ENCODE measurements around the gene RNF14.
A peak's percentile ranks its signal among the peaks of the same experiment; 100 is the strongest.

RNF14 gene

DNA sequence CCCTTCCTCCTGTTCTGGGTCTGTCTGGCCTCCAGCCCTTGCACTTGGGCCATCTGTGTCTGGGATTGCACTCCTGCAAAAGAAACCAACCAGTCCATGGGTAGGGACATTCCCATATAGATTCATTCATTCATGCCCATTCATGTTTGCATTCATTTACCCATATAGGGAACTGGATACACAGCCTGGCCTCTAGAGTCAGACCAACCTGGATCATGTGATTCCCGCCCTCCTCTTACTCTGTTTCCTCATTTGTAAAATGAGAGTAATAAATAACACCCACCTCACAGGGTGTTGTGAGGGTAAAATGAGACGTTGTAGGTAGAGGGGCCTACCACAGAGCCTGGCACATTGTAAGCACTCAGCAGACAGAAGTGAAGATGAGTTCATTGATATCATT, 19.4 kb upstream of the RNF14 start:
- DNase-seq = no peak

DNA sequence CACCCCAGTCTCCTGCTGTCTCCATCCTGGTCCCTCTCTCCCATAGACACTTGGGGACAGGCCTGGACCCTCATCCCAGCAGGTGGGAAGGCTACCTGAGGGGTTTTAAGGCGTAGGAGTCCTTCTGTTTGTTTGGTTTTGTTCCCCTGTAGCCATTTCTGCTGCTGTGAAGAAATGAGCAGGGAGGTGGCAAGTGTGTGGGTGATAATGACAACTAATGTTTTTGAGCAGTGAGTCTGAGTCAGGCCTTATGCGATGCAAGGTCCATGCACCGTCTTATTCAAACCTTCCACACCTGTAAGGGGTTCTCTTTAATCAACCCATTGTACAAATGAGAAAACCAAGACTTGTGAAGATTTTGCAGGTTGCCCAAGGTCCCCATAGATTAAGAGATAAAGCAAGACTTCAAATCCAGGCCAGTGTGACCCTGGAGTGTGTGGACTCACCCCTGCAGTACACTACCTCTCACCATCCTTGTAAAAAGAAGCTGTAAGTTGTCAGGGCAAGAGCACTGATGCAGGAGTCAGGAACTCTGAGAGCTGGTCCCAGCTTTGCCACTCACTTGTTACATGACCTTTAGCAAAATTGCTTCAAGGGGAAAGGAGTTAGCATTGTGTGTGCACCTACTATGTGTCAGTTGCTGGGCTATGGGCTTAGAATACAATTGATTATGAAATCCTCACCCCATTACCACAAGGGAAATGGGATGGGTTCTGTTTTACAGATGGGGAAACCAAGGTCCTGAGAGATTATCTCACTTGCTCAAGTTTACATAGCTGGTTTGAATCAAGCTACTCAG, 18.5 kb upstream of the RNF14 start:
- DNase-seq = no peak

DNA sequence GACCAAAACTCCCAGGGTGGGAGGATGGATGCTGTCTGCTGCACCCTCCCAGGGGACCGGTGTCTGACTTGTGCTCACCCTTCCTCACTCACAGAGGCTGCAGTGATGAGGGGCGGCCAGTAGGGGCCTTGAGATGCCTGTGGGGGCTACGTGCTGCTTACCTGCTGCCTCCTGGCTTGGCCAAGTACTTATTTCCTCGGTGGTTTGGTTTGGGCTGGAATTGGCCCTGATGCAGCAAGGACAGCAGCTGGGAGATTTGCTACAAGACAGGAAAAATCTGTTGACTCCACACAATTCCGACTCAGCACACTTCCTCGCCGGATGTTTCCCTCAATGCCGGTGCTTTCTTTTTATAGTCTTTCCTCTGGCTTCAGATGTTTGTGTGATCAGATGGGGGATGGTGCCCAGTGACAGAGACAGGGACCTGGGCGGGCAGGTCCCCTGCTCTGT, 17.5 kb upstream of the RNF14 start:
- DNase-seq = no peak

DNA sequence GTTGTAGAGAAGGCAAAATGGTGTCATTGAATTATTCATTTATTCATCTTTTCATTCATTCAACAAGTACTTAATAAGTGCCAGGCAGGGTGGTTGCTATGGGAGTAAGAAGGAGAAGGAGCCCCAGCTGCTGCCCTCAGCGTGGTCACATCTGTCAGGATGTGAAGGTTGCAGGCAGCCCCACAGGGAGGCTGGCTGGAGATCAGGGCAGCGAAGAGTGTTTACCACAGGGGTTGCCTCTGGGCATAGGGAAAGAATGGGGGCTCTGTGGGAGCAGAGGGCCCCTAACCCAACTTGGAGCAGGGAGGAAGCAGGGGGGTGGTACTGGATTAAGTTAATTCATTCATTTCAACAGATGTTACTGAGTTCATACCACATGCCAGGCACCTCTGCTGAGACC, 16.9 kb upstream of the RNF14 start:
- no peak for DNase-seq

DNA sequence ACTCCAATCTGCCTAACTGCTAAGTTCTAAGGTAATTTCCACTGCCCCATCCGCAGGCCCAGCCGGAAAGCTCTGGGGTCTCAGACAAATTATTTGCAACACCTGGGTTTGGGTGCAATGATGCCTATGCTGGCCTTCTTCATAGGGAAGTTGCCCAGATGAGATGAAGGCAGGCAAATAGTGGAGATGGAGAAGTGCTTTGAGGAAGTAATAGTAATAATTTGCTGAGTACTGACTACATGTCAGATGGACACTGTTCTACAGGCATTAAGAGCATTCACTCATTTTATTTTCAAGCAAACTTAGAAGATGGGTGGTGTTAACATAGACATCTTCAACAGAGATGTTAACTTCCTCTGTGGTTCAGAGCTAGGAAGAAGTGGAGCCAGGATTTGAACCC, 14.7 kb upstream of the RNF14 start:
- no peak for DNase-seq

DNA sequence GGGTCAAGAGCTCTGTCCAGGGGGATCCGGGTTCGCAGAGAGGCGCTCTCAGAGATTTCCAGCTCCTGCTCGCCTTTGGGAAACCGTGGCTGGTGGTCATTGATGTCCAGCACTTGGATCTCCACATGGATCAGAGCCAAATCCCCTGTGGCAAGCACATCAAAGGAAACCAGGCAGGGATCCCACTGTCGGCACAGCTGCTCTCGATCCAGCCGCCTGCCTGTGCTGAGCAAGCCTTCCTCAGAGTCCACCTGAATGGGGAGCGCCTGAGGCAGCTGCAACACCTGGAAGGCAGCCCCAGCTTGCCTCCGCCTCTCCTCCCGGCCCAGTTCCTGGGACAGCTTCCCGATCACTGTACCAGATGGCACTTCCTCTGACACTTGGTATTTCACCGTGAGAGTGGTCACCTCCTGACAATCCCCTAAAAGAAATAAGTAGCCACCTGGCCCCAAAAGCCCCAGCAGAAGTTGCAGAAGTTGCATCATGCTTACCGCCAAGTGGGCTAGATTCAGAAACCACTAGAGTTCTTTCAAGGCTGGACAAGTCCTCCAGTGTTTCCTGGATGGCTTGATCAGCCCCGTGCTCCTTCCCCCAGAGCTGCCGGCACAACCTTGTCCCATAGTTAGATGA, 11.4 kb upstream of the RNF14 start:
- peak; percentile 36 for DNase-seq

DNA sequence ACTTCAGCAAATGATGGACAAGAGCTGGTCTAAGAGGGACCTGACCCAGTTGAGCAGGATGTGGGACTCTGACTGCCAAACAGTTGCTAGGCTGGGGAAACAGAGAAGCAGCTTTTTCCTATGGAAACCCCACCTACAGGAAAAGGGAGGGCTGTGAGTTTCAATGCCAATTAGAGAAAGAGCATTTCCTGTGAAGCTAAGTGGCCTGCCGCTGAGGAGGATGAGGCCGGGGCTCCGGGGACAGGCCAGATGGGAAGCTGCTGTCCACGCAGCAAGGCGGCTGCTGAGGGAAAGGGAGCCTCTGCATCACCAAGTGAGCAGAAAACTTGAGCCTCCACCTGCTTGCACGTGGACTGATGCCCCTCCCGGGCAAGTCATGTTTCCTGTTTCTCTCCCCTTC, 10.8 kb upstream of the RNF14 start, which contains the start of gene PCDH12:
Gene PCDH12 (minus strand): TSS at position 90 of the 400 bp plus-strand sequence. CDS start 351 bp downstream, outside the sequence.
- DNase-seq = peak; percentile 39

DNA sequence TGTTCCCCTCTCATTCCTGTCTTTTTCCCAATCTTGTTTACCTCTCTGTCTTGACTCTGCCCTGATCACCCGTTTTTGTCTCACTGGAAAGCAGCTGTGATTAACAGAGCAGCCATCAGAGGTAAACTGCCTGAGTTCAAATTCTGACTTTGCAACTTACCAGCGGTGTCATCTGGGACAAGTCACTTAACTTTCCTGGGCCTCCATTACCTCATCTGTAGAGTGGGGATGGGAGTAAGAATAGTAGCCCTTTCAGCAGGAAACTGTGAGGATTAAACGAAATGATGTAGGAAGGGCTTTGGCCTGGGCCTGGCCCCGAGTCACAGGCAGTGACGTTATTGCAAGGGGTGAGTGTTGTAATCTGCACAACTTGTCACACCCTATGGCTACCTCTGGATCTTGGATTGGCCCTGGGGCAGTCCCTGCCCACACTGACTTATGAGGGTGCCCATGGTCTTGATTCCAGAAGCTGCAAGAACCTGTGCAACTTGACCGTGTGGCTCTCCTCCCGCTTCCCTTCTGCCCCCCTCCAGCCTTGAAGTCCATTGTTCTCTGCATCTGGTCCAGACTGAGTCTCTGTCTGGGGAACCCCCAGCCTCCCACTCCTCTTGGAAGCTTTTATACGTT, 10.2 kb upstream of the RNF14 start:
- no peak for DNase-seq

DNA sequence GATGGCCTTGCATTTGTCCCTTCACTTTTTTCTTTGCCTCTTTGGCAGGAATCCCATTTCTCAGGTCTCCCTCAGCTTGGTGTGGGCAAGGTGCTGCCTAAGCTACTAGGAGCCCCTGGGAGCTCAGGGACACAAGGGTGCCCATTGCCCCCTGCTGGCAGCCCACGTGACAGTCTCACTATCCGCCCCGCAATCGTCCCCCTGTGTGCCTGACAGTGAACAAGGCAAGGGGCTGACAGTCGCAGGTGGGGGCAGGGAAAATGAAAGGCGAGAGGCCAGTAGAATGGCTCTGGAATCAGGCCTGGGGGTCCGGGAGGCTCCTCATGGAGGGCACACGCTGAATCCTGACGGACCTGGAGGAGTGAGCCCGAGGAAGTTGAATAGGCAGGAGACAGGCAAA, 8.9 kb upstream of the RNF14 start:
- no peak for DNase-seq

DNA sequence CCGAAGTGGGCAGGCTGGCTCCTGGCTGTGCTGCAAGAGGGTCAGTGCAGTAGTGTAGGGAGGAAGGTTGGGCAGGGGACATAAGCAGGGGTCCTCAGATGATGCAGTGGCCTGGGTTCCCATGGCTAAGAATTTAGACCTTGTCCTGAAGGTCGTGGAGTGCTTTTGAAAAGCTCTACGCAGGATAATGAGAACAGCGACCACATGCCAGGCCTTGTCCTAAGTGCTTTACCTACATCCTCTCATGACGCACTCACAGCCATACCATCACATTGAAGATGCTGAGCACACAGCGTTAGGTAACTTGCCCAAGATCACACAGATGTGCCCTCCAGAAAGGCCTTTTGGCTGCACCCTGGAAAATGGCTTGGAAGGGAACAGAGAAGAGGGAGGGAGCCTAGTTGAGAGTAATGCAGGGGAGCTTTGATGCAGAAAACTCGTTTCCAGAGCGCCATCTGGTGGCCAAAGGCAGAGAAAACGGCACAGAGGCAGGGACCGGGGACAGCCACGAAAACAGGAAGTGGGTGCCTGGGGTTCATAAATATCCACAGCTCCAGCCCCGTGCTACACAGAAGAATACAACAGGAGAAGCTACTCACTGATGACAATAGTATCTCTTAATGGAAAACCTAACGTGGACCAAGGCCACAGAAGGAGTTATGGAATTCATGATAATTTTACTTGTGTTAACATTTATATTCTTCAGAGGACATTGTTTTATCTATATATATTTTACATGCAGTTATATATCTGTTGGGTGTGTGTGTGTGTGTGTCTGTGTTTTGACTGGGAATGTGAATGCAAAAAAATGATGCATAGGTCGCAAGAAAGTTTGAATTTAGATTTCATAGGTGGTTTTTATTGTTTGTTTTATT, 8.2 kb upstream of the RNF14 start:
- DNase-seq = peak; percentile 77

DNA sequence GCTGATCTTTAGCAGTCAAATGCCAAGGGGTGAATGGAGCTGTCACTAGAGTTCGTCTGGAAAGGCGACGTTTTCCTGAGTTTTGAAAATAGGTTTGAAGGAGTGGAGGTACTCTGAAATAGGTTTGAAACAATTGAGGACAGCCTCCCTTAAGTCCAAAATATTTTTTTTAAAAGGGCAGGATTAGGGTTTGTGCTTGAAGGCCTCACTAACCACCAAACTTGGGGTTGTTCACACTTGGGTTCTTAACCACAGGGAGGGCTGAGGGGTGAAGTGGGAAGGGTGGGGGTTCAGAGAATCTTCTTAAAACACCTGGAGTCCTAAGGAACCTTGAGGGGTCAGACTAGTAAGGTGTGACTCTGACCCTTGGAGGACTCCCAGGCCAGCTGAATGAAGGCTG, 7.4 kb upstream of the RNF14 start:
- DNase-seq = no peak

DNA sequence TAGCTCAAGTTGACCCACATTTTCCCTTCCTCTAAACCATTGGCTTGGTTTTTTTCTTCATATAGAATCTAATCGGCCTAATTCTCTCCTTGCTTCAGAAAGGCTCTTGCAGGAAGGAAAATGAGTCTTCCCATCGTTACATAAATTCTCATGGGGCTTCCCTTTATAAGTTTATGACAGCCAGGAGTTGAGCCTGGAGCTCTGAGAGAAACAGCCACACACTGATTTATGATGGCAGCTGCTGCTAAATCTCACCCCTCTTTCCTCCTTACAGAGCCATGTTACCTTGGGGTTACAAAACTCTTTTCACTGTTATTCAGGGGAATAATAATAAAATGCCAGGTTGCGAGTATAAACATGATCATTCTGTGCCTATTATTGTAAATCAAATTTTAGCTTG, 5.2 kb upstream of the RNF14 start:
- no peak for DNase-seq

DNA sequence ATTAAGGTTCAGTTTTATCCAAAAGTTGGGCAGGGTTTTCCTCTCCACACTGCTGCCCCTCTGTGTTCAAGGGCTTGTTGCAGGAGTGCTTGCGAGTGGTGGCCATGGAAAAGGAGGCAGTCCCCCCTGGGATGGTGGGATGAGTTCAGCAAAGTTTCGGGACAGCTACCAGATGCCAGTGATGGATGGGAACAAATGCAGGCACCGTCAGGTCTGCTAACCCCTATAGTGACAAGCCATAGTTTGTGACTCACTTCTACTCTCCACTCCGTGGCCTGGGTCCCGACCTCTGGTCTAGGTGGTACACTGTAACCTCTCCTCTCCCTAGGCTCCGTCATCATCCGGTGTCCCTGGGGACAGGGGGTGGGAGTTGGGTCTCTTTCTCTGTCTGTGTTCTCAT, 3.8 kb upstream of the RNF14 start:
- no peak for DNase-seq

DNA sequence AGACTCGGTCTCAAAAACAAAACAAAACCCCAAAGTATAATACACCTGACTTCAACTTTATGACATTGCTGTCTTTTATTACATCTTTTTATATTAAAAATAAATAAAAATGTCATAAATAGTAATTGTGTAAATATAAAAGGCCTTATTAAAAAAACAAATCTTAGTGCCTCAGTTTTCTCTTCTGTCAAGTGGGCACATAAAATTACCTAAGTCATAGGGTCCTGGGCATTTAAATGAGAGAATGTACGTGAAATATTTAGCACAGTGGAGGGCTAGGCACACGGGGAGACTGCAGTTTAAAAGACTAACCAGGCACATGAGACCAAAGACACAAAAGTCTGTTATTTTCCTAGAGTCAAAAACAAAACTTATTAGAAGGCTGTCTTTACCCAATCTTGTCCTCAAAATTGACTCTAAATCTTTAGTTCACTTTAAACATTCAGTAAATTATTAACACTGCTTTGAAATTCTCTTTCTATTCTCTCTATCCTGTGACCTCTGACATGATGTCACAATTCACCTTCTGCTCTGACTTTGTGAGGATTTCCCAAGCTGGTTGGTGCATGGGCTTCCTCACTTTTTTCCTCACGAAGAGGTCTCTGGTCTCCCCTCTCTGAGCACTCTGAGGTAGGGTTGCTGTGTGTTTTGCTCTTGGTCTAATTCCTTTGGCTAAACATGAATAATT, 2.5 kb upstream of the RNF14 start:
- no peak for DNase-seq

DNA sequence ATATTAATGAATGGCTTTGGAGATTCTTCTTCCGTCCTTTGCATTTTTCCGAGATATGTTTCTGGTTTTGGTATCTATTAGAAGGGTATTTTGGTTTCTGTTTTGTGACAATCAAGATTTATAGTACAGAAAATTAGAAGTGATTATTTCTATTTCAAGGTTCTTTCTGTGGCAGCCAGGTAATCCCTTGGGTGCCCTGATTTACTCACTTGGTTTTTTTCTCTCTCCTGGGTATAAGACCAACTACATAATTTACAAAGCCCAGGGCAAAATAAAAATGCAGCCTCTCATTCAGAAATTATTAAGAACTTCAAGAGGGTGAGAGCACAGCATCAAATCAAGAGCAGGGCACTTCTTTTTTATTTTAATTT, 2.0 kb upstream of the RNF14 start:
- DNase-seq = no peak

DNA sequence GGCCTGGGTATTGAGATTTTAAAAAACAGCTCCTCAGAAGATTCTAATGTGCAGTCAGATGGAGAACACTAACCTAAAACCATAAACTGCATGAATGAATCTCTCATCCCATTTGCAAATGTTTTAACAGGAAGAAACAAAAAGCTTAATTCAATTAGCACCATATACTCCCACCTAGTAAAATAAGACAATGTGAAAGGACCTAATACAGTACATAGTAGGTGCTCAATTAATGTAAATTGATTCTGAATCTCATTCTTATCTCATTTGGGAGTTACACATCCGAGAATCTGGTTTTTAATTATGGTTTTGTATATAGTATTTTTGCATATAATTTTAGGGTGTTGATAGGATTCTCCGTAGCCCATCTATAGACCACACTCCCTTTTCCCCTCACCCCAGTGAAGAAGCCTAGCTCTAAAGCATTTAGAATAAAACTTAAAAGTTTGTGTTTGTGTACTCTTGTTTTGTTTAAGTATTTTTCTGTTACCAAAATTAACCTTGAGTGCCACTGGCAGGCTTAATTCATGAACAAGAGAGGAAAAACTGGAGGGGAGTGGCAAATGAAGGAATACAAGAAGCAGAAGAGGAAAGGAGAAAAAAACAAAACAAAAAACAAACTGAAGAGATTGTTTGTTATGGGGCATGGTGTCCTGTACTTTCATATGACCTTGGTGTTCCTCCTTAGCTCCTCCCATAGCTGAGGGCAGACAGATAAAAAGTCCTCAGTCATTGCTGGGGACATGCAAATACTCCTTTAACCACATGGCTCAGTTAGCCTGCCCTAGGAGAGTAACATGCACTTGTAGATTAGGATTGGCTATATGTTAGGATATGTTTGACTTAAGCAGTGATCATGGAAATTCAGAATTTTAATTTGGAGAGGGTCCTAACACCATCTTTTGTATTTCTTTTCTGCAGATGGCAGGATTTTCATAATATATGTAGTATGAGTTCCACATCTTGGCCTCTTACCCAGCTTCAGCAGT, 1.2 kb downstream of the RNF14 start:
- DNase-seq = peak; percentile 1

DNA sequence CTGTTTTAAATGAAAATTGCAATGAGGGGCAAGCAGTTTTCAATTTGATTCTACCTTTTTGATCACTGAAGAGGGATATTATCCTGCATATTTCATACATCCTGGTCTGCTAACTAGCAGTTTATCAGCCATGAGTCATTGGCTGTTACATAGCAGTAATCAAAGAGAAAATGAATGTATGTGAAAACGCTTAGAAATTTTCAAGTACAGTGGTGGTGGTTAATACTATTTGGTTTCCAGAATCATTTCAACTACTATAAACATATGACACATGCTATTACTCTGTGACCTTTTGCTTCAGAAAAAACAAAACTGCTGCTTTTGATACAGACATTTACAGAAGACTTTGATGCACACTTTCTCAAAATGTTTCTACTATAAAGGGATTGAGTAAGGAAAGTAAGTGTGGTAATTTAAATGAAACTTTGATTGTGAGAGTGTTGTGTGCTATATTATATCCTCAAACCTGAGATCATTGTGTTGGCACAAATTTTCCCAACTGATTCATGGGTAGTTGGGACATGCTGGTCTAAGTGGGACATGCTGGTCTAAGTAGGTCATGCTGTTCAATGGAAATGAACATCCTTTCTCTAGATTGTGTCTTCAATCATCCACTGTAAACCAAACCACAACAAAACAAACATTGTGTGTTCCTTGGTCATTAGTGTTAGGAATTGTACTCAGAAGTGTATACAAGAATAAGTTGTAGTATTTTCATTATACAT, 5.1 kb downstream of the RNF14 start:
- DNase-seq = no peak

DNA sequence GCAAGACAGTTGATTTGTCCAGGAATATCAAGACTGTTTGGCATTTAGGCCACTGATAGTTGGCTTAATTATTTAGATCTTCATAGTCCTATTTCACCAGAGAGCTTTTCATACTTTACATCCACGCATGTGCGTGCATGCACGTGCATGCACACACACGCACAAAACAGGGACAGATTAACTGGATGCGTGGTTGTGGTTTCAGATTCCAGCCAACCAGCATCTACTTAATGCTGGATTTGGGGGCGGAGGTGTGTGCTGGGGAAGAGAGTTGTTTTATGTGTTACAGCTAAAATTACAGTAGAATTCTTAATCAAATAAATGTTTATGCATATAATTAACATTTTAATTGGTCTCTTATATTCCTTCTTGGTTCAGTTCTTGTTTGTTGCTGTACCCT, 7.3 kb downstream of the RNF14 start:
- DNase-seq = no peak

DNA sequence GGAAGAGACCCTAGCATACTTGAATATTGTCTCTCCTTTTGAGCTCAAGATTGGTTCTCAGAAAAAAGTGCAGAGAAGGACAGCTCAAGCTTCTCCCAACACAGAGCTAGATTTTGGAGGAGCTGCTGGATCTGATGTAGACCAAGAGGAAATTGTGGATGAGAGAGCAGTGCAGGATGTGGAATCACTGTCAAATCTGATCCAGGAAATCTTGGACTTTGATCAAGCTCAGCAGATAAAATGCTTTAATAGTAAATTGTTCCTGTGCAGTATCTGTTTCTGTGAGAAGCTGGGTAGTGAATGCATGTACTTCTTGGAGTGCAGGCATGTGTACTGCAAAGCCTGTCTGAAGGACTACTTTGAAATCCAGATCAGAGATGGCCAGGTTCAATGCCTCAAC, 9.5 kb downstream of the RNF14 start:
- no peak for DNase-seq

DNA sequence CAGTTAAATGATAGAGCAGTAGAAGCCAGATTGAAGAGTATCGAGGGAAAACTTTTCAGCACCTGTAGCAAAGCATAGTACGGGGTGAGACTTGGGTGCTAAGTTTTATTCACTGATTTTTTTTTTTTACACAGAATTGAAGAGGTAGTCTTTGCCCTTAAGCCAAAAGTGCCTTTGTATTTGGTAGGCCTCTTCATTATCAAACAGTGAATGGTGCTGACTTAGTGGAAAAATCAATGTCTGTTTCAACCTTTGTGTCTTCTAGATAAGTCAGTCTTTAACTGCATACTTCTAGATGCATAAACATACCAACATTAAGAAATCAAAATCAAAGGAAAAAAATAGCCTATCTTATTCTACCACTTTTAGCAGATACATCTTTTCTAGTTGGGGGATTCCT, 13.7 kb downstream of the RNF14 start:
- no peak for DNase-seq

DNA sequence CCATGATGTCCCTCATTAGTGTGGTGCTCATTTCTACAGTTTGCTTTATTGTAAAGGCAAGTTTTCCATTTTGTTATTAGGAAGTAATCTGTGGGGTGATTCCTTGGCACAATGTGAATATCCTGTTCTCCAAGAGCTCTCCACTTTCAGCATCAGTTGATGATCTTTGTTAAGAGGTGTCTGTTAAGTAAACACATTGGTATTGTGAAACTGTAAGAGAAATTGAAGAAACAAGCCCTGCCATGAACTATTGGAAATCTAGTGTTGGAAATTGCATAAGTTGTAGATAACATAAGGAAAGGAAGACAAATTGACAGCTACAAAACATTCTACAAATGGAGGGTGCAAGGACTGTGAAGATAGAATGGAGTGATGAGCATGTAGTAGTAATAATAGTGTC, 17.2 kb downstream of the RNF14 start:
- DNase-seq = no peak
